OCI-LY7 (cell line): ENCODE data around the gene NIF3L1. TPM values are rescaled to one million over a fixed set of nuclear protein-coding genes. Genes with fewer than 3 reads are reported as not detected.

Source experiments
- BruUV-seq: library from RNA; stranded (reverse); fragments of 400-500 nt; replicated peaks from 2 replicates; lab custom pipeline; 2021; lab: Mats Ljungman, UMichigan
- CTCF ChIA-PET: fragments of 300-600 bp; sonication (Branson Sonifier 250); formaldehyde crosslinking; loops from one replicate; lab custom pipeline; 2022; ENCODE audit warnings: antibody characterized with exemption; ENCODE audit not compliant: unreplicated experiment; lab: Charles Lee
- POLR2A ChIA-PET: fragments of 300-600 bp; sonication (Branson Sonifier 250); formaldehyde crosslinking; loops from one replicate; lab custom pipeline; 2022; ENCODE audit warnings: antibody characterized with exemption; lab: Charles Lee
- DNase-seq: peaks from one replicate; pipeline ENCODE4 v3.0.0-alpha.2; 2015; ENCODE audit warnings: low spot score
- H2AFZ ChIP-seq: fragments of 200-600 bp; sonication (generic), shearing (Covaris generic); 2 replicates; pipeline ENCODE4 v1.6.1; 2014; ENCODE audit warnings: mild to moderate bottlenecking, antibody characterized with exemption, low read length, moderate library complexity
- H3K27ac ChIP-seq: fragments of 200-600 bp; sonication (generic); 2 replicates; pipeline ENCODE4 v1.5.1; 2014; ENCODE audit warnings: mixed run types, low read depth, mild to moderate bottlenecking, moderate library complexity, low read length, inconsistent platforms; ENCODE audit not compliant: poor library complexity, severe bottlenecking
- H3K36me3 ChIP-seq: fragments of 200-600 bp; sonication (generic); 2 replicates; pipeline ENCODE4 v1.6.1; 2014; ENCODE audit warnings: mild to moderate bottlenecking, antibody characterized with exemption, low read length, moderate library complexity, mixed read lengths; ENCODE audit not compliant: insufficient read depth
- H3K4me1 ChIP-seq: fragments of 200-600 bp; sonication (generic); 2 replicates; pipeline ENCODE4 v1.5.1; 2014; ENCODE audit warnings: mild to moderate bottlenecking, low read length; ENCODE audit not compliant: insufficient read depth, poor library complexity, severe bottlenecking
- H3K4me2 ChIP-seq: fragments of 200-600 bp; sonication (generic); 2 replicates; pipeline ENCODE4 v1.6.1; 2014; ENCODE audit warnings: mild to moderate bottlenecking, low read length
- H3K4me3 ChIP-seq: fragments of 200-600 bp; sonication (generic); 2 replicates; pipeline ENCODE4 v1.5.1; 2014; ENCODE audit warnings: mild to moderate bottlenecking, low read depth, low read length; ENCODE audit not compliant: poor library complexity, severe bottlenecking
- H3K79me2 ChIP-seq: fragments of 200-600 bp; sonication (generic); 2 replicates; pipeline ENCODE4 v1.6.1; 2016; ENCODE audit warnings: low read depth, mild to moderate bottlenecking, low read length, moderate library complexity, mixed read lengths; ENCODE audit not compliant: insufficient read depth
- H3K9me2 ChIP-seq: fragments of 200-600 bp; sonication (generic); 2 replicates; pipeline ENCODE4 v1.6.1; 2016; ENCODE audit warnings: mild to moderate bottlenecking, low read length, mixed read lengths; ENCODE audit not compliant: insufficient read depth
- H3K9me3 ChIP-seq: fragments of 200-600 bp; sonication (generic); 2 replicates; pipeline ENCODE4 v1.6.1; 2014; ENCODE audit warnings: mild to moderate bottlenecking, mixed run types, low read length, mixed read lengths
- H4K20me1 ChIP-seq: fragments of 200-600 bp; sonication (generic); 2 replicates; pipeline ENCODE4 v1.6.1; 2014; ENCODE audit warnings: mild to moderate bottlenecking, antibody characterized with exemption, low read length, moderate library complexity, mixed read lengths; ENCODE audit not compliant: insufficient read depth
- CTCF ChIP-seq: fragments of 200-600 bp; sonication (generic); conservative IDR thresholded peaks from 2 replicates; pipeline ENCODE4 v1.5.1; 2014; ENCODE audit warnings: mild to moderate bottlenecking, antibody characterized with exemption, low read length, moderate library complexity, mixed read lengths
- EZH2phosphoT487 ChIP-seq: fragments of 200-600 bp; sonication (generic); IDR thresholded peaks from 2 replicates; pipeline ENCODE4 v1.6.1; 2018; ENCODE audit warnings: low read depth, borderline replicate concordance, mild to moderate bottlenecking, mixed run types, antibody characterized with exemption, low read length, moderate library complexity, mixed read lengths
- intact Hi-C: fragments of 100-400 bp; cut with micrococcal nuclease; formaldehyde crosslinking; loops from one replicate; pipeline ENCODE4 v1.10.0; 2022; ENCODE audit not compliant: unreplicated experiment
- total RNA-seq, 2 experiments: library from RNA; depleted of rRNA in 1 of 2; stranded (reverse); fragments of >200 nt in 1 of 2; shearing (Covaris generic) in 1 of 2; gene quantifications; 2 replicates each; pipeline ENCODE4 v1.2.3, GENCODE V29; 2014 to 2022

Gene NIF3L1
- total RNA-seq, 2 experiments from 2014 or later = 60.4 to 68.4 TPM

GRCh38 chr2:200845669-200846325, 43.4 kb upstream of the NIF3L1 start:
- no peaks in the 10 kb centered on the region for H3K79me2 ChIP-seq
- CTCF ChIA-PET = interaction anchor here (0.5 to 1.3 kb wide), 2 partner anchors 18 to 100 kb away, joined by 4 to 5 read pairs; no protein-coding TSS in a partner anchor
- BruUV-seq = no TSS peak

GRCh38 chr2:200847269-200847668, 41.9 kb upstream of the NIF3L1 start:
- DNase-seq = no peak
- Histone ChIP-seq H3K27ac (no peak overlapping the region), H3K79me2 (no peaks in the 10 kb centered on the region), H4K20me1 (no peaks in the 10 kb centered on the region; the same call in 1 of the 2 replicates), H2AFZ (no peak overlapping the region), H3K4me2 (no peak overlapping the region), H3K9me2 (no peaks in the 10 kb centered on the region), H3K4me1 (no peaks in the 10 kb centered on the region), H3K36me3 (peaks cover 21% of the 10 kb centered on the region), H3K4me3 (no peak overlapping the region), H3K9me3 (no peaks in the 10 kb centered on the region)
- TF ChIP-seq CTCF (no peak), EZH2phosphoT487 (no peak)
- ChIA-PET CTCF (no interaction called here), POLR2A (interaction anchor here (0.7 to 1.0 kb wide), 2 partner anchors 12 to 13 kb away, joined by 4 read pairs; no protein-coding TSS in a partner anchor)
- intact Hi-C loops = no loop called here
- BruUV-seq = no TSS peak

More at GRCh38 chr2:200845669-200846325, 43.4 kb upstream of the NIF3L1 start:
- intact Hi-C loops = no loop called here
- POLR2A ChIA-PET = interaction anchor here (0.6 to 1.0 kb wide), 3 partner anchors 18 to 776 kb away, joined by 3 read pairs; no protein-coding TSS in a partner anchor
- TF ChIP-seq CTCF = no peak
- no peak for TF ChIP-seq EZH2phosphoT487
- no peaks in the 10 kb centered on the region for H3K9me3 ChIP-seq
- DNase-seq = no peak
- H3K9me2 ChIP-seq = no peaks in the 10 kb centered on the region
- no peaks in the 10 kb centered on the region for H4K20me1 ChIP-seq
- no peak overlapping the region for H3K4me2 ChIP-seq
- no peak overlapping the region for H2AFZ ChIP-seq
- H3K36me3 ChIP-seq = peaks cover 6% of the 10 kb centered on the region
- no peaks in the 10 kb centered on the region for H3K4me1 ChIP-seq
- H3K27ac ChIP-seq = no peak overlapping the region
- no peak overlapping the region for H3K4me3 ChIP-seq

GRCh38 chr2:200847939-200848338, 41.2 kb upstream of the NIF3L1 start:
- Histone ChIP-seq H3K4me1 (no peaks in the 10 kb centered on the region), H2AFZ (no peak overlapping the region), H3K27ac (no peak overlapping the region), H3K4me2 (no peak overlapping the region), H3K36me3 (peaks cover 27% of the 10 kb centered on the region), H4K20me1 (no peaks in the 10 kb centered on the region; the same call in 1 of the 2 replicates), H3K79me2 (no peaks in the 10 kb centered on the region), H3K9me3 (no peaks in the 10 kb centered on the region), H3K4me3 (no peak overlapping the region), H3K9me2 (no peaks in the 10 kb centered on the region)
- CTCF ChIA-PET = no interaction called here
- DNase-seq = no peak
- POLR2A ChIA-PET = interaction anchor here (0.6 to 1.0 kb wide), 4 partner anchors 11 to 31 kb away, joined by 3 to 4 read pairs (median 4); no protein-coding TSS in a partner anchor
- intact Hi-C loops = no loop called here
- TF ChIP-seq EZH2phosphoT487 = no peak
- no peak for TF ChIP-seq CTCF
- BruUV-seq = no TSS peak
